ENCODE measurements around the gene TFEB.
A peak's percentile ranks its signal among the peaks of the same experiment; 100 is the strongest.

The TFEB gene

GRCh38 chr6:41683273-41683522 lies 52.2 kb downstream of the TFEB start:
- TF ChIP-seq, protein P1, sequence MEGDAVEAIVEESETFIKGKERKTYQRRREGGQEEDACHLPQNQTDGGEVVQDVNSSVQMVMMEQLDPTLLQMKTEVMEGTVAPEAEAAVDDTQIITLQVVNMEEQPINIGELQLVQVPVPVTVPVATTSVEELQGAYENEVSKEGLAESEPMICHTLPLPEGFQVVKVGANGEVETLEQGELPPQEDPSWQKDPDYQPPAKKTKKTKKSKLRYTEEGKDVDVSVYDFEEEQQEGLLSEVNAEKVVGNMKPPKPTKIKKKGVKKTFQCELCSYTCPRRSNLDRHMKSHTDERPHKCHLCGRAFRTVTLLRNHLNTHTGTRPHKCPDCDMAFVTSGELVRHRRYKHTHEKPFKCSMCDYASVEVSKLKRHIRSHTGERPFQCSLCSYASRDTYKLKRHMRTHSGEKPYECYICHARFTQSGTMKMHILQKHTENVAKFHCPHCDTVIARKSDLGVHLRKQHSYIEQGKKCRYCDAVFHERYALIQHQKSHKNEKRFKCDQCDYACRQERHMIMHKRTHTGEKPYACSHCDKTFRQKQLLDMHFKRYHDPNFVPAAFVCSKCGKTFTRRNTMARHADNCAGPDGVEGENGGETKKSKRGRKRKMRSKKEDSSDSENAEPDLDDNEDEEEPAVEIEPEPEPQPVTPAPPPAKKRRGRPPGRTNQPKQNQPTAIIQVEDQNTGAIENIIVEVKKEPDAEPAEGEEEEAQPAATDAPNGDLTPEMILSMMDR (IDR thresholded peaks at IDR 0.05): no peak

- TF ChIP-seq, protein P1 (IDR thresholded peaks at IDR 0.05): no peak
Measured at GRCh38 chr6:41682497-41683272, 52.7 kb downstream of the TFEB start.

GRCh38 chr6:41682056-41682477 lies 53.3 kb downstream of the TFEB start:
- TF ChIP-seq, protein P1 (IDR thresholded peaks at IDR 0.05): peak; percentile 84

DNA sequence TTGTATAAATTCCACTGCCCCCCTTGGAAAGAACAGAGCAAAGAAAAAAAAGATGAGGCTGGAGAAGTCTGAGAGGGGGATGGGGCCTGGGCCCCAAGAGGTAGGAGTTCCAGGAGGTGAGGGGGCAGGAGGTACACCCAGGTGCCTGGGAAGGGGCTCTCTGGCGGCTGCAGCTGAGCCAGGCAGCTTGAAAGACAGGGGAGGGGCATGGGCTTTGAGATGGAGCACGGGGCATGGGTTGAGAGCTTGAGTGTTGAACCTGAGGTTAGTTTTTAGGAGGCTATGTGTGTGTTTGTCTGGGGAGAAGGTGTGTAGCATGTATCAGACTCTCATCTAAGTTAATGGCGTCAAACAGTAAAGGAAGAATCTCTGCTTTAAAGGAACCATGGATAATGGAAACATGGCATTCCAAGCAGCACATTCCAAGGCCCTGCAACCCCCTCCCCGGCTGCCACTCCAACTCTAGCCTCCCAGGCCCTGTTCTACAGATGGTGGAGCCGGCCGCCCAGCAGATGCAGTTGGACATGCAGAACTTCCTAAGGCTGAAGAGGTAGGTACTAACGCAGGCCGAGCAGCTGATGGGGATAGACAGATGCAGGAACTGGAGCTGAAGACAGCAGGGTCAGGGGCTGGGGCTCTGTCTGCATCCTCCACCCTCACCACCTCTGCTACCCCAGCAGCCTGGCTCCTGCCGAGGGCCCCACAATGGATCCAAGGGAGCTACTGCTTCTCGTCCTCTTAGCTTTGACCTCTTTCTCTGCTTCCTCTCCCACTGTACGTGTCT lies 55.0 kb downstream of the TFEB start:
- TF ChIP-seq, protein P1 (IDR thresholded peaks at IDR 0.05): no peak

DNA sequence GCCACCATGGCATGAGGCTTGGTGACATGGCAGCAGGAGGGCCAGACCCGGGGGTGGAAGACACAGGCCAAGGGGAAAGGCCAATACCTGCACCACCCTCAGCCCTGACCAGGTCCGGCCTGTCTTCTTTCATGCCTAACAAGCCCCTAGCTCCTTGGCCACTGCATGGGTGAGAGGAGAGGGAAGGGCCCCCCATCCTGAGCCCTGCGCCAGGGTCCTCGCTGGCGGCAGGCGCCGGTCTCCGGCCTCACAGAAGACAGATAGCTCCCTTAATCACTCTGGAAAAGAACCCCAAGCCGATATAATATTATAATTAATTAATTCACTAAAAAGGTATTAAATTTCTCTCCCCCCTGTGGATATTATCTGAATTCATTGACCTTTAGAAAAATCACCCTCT lies 55.7 kb downstream of the TFEB start:
- TF ChIP-seq, protein P1 (IDR thresholded peaks at IDR 0.05): no peak

GRCh38 chr6:41678511-41679084 lies 56.8 kb downstream of the TFEB start:
- TF ChIP-seq, protein P1 (IDR thresholded peaks at IDR 0.05): no peak

GRCh38 chr6:41677124-41677921 lies 58.1 kb downstream of the TFEB start:
- TF ChIP-seq, protein P1 (IDR thresholded peaks at IDR 0.05): no peak

Measured in LNCAP (cell line).